ENCODE data around the gene IRAK2. TPM values are rescaled to one million over a fixed set of nuclear protein-coding genes. Genes with fewer than 3 reads are reported as not detected.
"Not testable (repeated sequence)": the region's sequence is repeated elsewhere in the genome, so short reads cannot be mapped to it uniquely, and the experiment has no call there.

The IRAK2 gene
- total and polyA plus RNA-seq, 9 donors = 0.44 to 0.93 (median 0.57) TPM

GRCh38 chr3:10158555-10158954, 6.2 kb upstream of the IRAK2 start:
- not testable (repeated sequence) for DNase-seq; H3K4me1 ChIP-seq (ENCODE audit: control insufficient read depth, insufficient read depth, low read length); H3K4me3 ChIP-seq (ENCODE audit: low read length); H3K27ac ChIP-seq (ENCODE audit: low read length); H3K36me3 ChIP-seq (ENCODE audit: control insufficient read depth, insufficient read depth, low read length); H3K27me3 ChIP-seq (ENCODE audit: control insufficient read depth, insufficient read depth, low read length); H3K9me3 ChIP-seq (replicated peaks; ENCODE audit: control insufficient read depth, low read depth, low read length)
- WGBS (ENCODE audit: insufficient coverage) = 100% methylated on average over 2 of the region's 6 CpGs

- peaks cover 13% of the 10 kb centered on the region for H3K4me1 ChIP-seq (ENCODE audit: control insufficient read depth, insufficient read depth, low read length)
- no CpG with 5 or more reads among the region's 1 CpG for WGBS (ENCODE audit: insufficient coverage)
- no peaks in the 10 kb centered on the region for H3K9me3 ChIP-seq (replicated peaks; ENCODE audit: control insufficient read depth, low read depth, low read length)
- H3K36me3 ChIP-seq (ENCODE audit: control insufficient read depth, insufficient read depth, low read length) = no peaks in the 10 kb centered on the region
- peak; percentile 43 for DNase-seq
- no peak overlapping the region for H3K27ac ChIP-seq (ENCODE audit: low read length)
- no peak overlapping the region for H3K4me3 ChIP-seq (ENCODE audit: low read length)
- peaks cover 3% of the 10 kb centered on the region for H3K27me3 ChIP-seq (ENCODE audit: control insufficient read depth, insufficient read depth, low read length)
These were observed 4.4 kb upstream of the IRAK2 start for GRCh38 chr3:10160346-10160745.

GRCh38 chr3:10160925-10161324, 3.8 kb upstream of the IRAK2 start:
- H3K27me3 ChIP-seq (ENCODE audit: control insufficient read depth, insufficient read depth, low read length) = peaks cover 3% of the 10 kb centered on the region
- no peaks in the 10 kb centered on the region for H3K36me3 ChIP-seq (ENCODE audit: control insufficient read depth, insufficient read depth, low read length)
- H3K4me1 ChIP-seq (ENCODE audit: control insufficient read depth, insufficient read depth, low read length) = peaks cover 13% of the 10 kb centered on the region
- no peak overlapping the region for H3K4me3 ChIP-seq (ENCODE audit: low read length)
- 89% methylated on average over 2 of the region's 6 CpGs for WGBS (ENCODE audit: insufficient coverage)
- no peak for DNase-seq
- no peak overlapping the region for H3K27ac ChIP-seq (ENCODE audit: low read length)
- H3K9me3 ChIP-seq (replicated peaks; ENCODE audit: control insufficient read depth, low read depth, low read length) = no peaks in the 10 kb centered on the region

- Histone ChIP-seq H3K9me3 (replicated peaks; ENCODE audit: control insufficient read depth, low read depth, low read length) (no peaks in the 10 kb centered on the region), H3K27me3 (ENCODE audit: control insufficient read depth, insufficient read depth, low read length) (peaks cover 3% of the 10 kb centered on the region), H3K36me3 (ENCODE audit: control insufficient read depth, insufficient read depth, low read length) (no peaks in the 10 kb centered on the region), H3K4me3 (ENCODE audit: low read length) (no peak overlapping the region), H3K27ac (ENCODE audit: low read length) (no peak overlapping the region), H3K4me1 (ENCODE audit: control insufficient read depth, insufficient read depth, low read length) (peaks cover 10% of the 10 kb centered on the region)
- WGBS (ENCODE audit: insufficient coverage) = 90% methylated on average over 1 of the region's 6 CpGs
- no peak for DNase-seq
These were observed 2.5 kb upstream of the IRAK2 start for GRCh38 chr3:10162185-10162584.

GRCh38 chr3:10164201-10164545, 546 bp upstream of the IRAK2 start:
- H3K27ac ChIP-seq (ENCODE audit: low read length); DNase-seq; H3K9me3 ChIP-seq (replicated peaks; ENCODE audit: control insufficient read depth, low read depth, low read length); H3K36me3 ChIP-seq (ENCODE audit: control insufficient read depth, insufficient read depth, low read length); H3K4me1 ChIP-seq (ENCODE audit: control insufficient read depth, insufficient read depth, low read length); H3K27me3 ChIP-seq (ENCODE audit: control insufficient read depth, insufficient read depth, low read length); H3K4me3 ChIP-seq (ENCODE audit: low read length): not testable (repeated sequence)
- 74% methylated on average over 9 of the region's 12 CpGs for WGBS (ENCODE audit: insufficient coverage)

GRCh38 chr3:10166213-10166604, 1.5 kb downstream of the IRAK2 start:
- H3K4me3 ChIP-seq (ENCODE audit: low read length) = no peak overlapping the region

GRCh38 chr3:10169000-10169496, 4.3 kb downstream of the IRAK2 start:
- Histone ChIP-seq H3K4me3 (ENCODE audit: low read length) (no peak overlapping the region), H3K27me3 (ENCODE audit: control insufficient read depth, insufficient read depth, low read length) (peaks cover 3% of the 10 kb centered on the region), H3K27ac (ENCODE audit: low read length) (no peak overlapping the region), H3K9me3 (replicated peaks; ENCODE audit: control insufficient read depth, low read depth, low read length) (peaks cover 10% of the 10 kb centered on the region), H3K4me1 (ENCODE audit: control insufficient read depth, insufficient read depth, low read length) (peaks cover 7% of the 10 kb centered on the region), H3K36me3 (ENCODE audit: control insufficient read depth, insufficient read depth, low read length) (no peaks in the 10 kb centered on the region)
- WGBS (ENCODE audit: insufficient coverage) = 58% methylated on average over 6 of the region's 8 CpGs
- DNase-seq = no peak

More at GRCh38 chr3:10166213-10166604, 1.5 kb downstream of the IRAK2 start:
- peaks cover 3% of the 10 kb centered on the region for H3K27me3 ChIP-seq (ENCODE audit: control insufficient read depth, insufficient read depth, low read length)
- H3K9me3 ChIP-seq (replicated peaks; ENCODE audit: control insufficient read depth, low read depth, low read length) = peaks cover 10% of the 10 kb centered on the region
- no peak for DNase-seq
- 66% methylated on average over 5 of the region's 5 CpGs for WGBS (ENCODE audit: insufficient coverage)
- peaks cover 7% of the 10 kb centered on the region for H3K4me1 ChIP-seq (ENCODE audit: control insufficient read depth, insufficient read depth, low read length)
- no peak overlapping the region for H3K27ac ChIP-seq (ENCODE audit: low read length)
- no peaks in the 10 kb centered on the region for H3K36me3 ChIP-seq (ENCODE audit: control insufficient read depth, insufficient read depth, low read length)

GRCh38 chr3:10170915-10171478, 6.3 kb downstream of the IRAK2 start:
- H3K9me3 ChIP-seq (replicated peaks; ENCODE audit: control insufficient read depth, low read depth, low read length) = peaks cover 10% of the 10 kb centered on the region
- no peak overlapping the region for H3K27ac ChIP-seq (ENCODE audit: low read length)
- no peak overlapping the region for H3K4me3 ChIP-seq (ENCODE audit: low read length)
- H3K27me3 ChIP-seq (ENCODE audit: control insufficient read depth, insufficient read depth, low read length) = no peaks in the 10 kb centered on the region
- no peaks in the 10 kb centered on the region for H3K36me3 ChIP-seq (ENCODE audit: control insufficient read depth, insufficient read depth, low read length)
- no peaks in the 10 kb centered on the region for H3K4me1 ChIP-seq (ENCODE audit: control insufficient read depth, insufficient read depth, low read length)
- 85% methylated on average over 12 of the region's 13 CpGs for WGBS (ENCODE audit: insufficient coverage)
- no peak for DNase-seq

GRCh38 chr3:10173095-10173925, 8.6 kb downstream of the IRAK2 start:
- Histone ChIP-seq H3K27me3 (ENCODE audit: control insufficient read depth, insufficient read depth, low read length) (no peaks in the 10 kb centered on the region), H3K27ac (ENCODE audit: low read length) (peak overlapping the region; percentile 55), H3K4me3 (ENCODE audit: low read length) (no peak overlapping the region), H3K9me3 (replicated peaks; ENCODE audit: control insufficient read depth, low read depth, low read length) (peaks cover 10% of the 10 kb centered on the region), H3K36me3 (ENCODE audit: control insufficient read depth, insufficient read depth, low read length) (no peaks in the 10 kb centered on the region), H3K4me1 (ENCODE audit: control insufficient read depth, insufficient read depth, low read length) (no peaks in the 10 kb centered on the region)
- DNase-seq = no peak
- WGBS (ENCODE audit: insufficient coverage) = 83% methylated on average over 2 of the region's 10 CpGs

- peak; percentile 85 for DNase-seq
- H3K4me1 ChIP-seq (ENCODE audit: control insufficient read depth, insufficient read depth, low read length) = no peaks in the 10 kb centered on the region
These were observed 9.3 kb downstream of the IRAK2 start for GRCh38 chr3:10173926-10174435.

More at GRCh38 chr3:10173926-10174435, 9.3 kb downstream of the IRAK2 start:
- Histone ChIP-seq H3K27me3 (ENCODE audit: control insufficient read depth, insufficient read depth, low read length) (no peaks in the 10 kb centered on the region), H3K27ac (ENCODE audit: low read length) (no peak overlapping the region), H3K36me3 (ENCODE audit: control insufficient read depth, insufficient read depth, low read length) (no peaks in the 10 kb centered on the region), H3K9me3 (replicated peaks; ENCODE audit: control insufficient read depth, low read depth, low read length) (peaks cover 3% of the 10 kb centered on the region), H3K4me3 (ENCODE audit: low read length) (no peak overlapping the region)
- WGBS (ENCODE audit: insufficient coverage) = no CpG with 5 or more reads among the region's 6 CpGs
